ENCODE data around the gene CCSER1.
"Not testable (repeated sequence)": the region's sequence is repeated elsewhere in the genome, so short reads cannot be mapped to it uniquely, and the experiment has no call there.

Gene CCSER1

DNA sequence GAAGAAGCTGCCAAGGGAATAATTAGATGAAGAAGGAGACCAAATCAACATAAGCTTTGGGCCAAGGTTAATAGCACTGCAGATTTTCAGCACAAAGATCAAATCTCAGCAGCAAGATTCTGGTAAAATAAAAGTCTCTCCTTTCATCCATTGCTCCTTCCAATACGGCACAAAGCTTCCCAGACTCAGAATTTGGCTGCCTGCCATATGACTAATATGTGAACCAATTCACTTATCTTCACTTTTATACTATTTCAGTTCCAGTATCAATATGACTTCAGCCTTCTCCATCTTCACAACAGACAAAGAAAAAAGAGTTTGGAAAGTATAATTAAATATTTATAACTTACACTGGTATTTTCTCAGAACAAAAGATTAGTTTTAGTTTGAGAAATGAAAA lies 1198.3 kb downstream of the CCSER1 start:
- DNase-seq, result peak; percentile 26

DNA sequence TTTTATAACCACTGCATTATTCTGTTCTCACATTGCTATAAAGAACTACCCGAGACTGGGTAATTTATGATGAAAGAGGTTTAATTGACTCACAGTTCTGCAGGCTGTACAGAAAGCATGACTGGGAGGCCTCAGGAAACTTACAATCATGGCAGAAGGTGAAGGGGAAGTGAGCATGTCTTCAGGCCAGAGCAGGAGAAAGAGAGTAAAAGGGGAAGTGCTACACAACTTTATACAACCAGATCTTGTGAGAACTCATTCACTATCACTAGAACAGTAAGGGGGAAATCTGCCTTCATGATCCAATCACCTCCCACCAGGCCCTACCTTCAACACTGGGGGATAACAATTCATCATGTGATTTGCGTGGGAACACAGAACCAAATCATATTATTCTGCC lies 1199.0 kb downstream of the CCSER1 start:
- DNase-seq, result not testable (repeated sequence)

DNA sequence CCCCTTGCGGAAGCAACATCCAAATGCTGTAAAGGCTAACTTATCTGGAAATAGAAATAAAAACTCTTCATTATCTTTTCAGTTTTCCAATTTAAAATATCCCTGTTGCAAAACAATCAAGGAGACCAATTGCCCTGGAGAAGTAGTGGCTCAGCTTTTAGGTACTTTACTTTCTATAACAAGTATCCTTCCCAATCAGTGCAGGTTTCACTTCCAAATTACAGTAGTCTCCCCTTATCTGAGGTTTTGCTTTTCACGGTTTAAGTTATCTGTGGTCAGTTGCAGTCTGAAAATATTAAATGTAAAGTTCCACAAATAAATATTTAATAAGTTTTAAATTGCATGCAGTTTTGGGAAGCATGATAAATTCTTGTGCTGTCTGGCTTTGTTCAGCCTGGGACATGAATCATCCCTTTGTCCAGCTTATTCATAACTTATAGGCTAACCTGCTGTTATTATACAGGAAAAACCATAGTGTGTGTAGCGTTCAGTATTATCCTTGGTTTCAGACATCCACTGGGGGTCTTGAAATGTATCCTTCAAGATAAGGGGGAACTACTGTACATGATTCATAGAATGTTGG lies 1203.5 kb downstream of the CCSER1 start:
- no peak for DNase-seq

DNA sequence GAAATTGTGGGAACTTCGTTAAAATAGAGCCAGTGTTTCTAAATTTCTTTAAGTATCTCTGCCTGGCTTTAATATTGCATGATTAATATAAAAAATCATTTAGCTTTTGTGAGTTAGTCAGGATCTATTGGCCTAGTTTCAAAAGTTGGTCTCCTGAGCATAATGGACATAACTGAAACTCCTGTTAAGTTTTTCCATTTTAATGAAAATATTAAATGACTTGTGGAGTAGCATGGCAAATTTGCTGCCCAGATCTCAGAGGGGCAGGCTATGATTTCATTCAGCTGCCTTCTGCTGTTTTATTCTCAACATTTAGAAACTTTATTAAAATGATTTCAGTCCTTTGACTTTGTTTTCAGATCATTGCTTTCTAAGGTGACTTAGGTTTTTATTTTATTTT lies 1213.6 kb downstream of the CCSER1 start:
- DNase-seq, result no peak

DNA sequence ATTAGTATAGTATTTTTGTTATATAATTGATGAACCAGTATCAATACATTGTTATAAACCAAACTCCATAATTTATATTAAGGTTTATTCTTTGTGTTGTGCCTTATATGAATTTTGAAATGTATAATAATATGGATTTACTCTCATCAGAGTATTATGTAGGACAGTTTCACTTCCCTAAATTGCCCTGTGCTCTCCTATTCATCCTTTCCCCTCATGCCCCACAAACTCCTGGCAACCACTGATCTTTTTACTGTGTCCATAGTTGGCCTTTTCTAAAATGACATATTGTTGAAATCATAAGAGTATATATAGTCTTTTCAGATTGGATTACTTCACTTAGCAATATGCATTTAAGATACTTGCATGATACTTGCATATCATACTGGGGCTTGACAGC lies 1218.4 kb downstream of the CCSER1 start:
- DNase-seq, result no peak

DNA sequence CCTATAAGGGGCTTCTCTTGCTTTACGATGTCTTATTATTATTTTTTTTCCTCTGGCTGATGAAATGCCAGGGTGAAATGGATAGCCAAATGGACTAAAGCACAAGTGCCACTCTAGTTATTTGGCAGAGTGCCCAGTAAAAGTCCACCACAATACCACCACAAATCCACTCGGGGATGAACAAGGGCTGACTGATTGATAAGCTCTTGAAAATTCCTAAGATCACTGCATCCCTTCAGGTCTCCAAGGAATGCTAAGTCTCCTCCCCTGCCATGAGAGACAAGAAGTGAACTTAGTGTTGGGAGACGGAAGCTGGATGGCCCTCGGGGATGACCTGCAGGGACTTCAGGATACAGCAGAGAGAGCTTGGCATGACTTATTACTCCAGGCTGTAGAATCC lies 1229.3 kb downstream of the CCSER1 start:
- DNase-seq, result not testable (repeated sequence)

DNA sequence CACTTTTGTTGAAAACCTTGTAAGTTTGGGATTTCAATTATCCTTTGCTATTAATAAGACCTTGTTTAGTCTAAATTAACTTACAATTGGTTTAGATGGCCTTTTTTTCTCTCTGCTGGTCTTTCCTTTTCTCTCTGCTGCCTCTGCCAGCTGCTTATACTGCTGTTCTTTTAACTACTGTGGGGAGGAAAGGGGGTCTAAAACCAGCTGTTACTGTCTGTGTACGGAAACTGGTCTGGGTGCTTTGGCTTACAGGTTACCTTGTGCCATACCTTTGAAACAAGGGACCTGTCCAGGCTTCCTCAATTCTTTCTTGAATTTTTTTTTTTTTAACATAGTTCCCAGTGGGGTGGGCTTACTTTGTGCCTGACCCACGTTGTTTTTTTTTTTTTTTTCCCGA lies 1230.8 kb downstream of the CCSER1 start:
- peak; percentile 0 for DNase-seq

DNA sequence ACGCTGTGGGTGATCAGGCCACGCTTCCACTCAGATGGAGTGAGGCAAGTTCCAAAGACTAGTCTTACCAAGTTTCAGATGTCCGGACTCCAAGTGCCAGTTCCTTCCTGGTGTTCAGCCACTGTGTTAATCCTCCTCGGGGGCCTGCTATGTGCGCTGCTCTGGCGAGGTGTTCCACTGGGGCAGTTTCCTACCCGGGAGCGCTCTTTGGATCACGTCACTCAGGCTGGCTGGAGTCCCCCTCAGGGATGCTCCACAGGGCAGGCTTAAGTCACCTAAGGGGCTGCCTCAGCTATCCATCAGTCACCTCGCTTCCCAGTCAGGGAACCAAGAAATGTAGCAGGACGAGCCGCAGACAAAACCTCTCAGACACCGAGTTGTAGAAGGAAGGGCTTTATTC lies 1231.4 kb downstream of the CCSER1 start:
- DNase-seq, result not testable (repeated sequence)

DNA sequence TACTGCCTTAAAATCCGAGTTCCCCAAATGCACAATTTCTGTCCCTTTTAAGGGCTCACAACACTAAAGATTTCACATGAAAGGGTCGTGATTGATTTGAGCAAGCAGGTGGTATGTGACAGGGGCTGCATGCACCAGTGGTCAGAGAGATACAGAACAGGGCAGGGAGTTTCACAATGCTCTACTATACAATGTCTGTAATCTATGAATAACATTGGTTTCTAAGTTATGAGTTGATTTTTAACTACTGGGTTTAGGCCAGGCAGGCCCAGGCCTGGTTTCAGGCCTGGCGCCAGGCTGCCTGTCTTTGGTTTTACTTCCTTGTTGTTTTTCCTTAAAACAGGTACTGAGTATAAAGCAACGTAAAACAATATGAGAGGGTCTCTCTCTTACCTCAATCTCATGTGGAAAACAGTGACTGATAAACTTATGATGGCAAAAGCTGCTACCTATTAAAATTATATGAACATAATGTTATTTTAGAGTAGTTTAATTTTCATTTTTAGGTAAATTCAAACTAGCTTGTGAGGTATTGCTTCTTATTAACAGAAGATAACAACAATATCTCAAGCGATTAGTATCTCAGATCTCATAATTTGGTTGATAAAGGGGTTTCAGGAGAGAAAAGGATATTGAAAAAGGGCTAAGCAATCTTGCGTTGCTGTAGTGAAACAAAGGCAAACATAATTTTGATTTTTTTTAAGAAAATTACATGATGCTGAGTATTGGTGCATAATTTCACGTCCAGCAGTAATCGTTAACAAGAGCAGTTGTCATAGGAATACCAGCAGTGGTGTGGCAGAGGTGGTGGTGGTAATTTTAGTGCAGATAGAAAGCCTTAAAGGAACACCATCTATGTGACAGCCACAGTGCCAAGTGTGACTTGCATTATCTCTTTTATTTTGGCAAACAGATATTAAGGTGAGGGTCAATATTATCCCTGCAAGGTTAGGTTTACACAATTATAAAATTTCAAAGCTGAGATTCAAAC lies 1232.1 kb downstream of the CCSER1 start:
- DNase-seq, result no peak

DNA sequence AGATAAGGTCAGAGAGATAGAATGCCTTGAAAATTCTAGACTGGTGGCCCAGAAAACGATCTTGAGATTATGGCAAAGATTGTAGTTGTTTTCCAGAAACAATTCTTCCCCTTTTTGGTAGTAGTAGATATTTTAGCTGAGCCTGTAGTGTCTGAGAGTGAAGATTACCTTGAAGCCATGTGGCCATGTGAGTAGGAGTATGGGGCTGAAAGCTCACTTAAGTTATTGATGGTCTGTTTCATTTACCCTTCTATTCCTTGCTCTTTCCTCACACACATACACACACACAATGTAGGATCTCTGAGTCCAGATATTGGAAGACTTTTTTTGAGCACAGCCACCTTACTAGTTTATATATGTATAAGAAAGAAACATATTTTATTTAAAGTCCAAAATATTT lies 1234.9 kb downstream of the CCSER1 start:
- no peak for DNase-seq

DNA sequence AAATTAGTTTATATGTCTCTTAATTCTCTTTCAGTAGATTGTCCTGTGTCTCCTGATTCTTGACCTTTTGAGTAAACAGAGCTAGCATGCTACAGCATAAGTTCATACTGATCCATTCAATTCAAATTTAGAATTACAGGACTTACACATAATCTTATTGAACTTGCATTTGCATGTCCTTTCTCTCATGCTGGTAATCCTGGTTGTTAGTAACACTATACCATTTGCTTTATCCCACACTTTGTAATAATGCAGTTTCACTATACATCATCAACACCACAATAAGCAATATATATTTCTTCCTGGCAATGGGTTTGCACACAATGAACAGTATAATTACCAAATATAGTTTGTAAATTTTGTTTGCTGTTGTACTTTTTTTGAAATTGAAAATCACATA lies 1239.4 kb downstream of the CCSER1 start:
- DNase-seq, result no peak

DNA sequence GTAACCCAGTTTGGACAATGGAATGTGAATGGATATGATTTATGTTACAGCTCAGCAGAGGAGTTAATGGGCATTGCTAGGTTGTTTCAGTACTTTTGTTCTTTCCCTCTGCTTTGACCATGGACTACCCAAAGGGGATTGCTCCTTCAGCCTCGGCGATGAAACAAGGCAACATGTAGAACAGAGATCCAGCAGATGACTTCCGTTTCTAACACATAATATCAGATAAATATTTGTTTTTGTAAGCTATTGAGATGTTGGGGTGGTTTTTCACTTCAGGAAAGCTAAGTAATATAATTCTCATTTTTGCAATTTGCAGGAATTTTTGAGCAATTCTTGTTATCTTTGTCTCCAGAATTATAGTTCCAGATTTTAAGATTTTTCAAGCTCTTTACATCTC lies 1241.9 kb downstream of the CCSER1 start:
- no peak for DNase-seq

DNA sequence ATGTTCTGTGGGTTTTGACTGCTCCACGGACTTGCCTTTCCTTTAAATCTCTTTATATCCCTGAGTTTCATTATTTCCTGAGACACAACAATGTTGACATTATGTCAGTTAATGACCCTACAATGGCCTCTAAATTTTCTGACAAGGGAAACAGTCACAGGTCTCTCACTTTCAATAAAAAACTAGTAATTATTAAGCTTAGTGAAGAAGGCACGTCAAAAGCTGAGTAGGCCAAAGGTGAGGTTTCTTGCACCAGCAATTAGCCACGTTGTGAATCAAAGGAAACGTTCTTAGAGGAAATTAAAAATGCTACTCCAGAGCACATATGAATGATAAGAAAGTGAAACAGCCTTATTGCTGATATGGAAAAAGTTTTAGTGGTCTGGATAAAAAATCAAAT lies 1246.4 kb downstream of the CCSER1 start:
- DNase-seq, result no peak

DNA sequence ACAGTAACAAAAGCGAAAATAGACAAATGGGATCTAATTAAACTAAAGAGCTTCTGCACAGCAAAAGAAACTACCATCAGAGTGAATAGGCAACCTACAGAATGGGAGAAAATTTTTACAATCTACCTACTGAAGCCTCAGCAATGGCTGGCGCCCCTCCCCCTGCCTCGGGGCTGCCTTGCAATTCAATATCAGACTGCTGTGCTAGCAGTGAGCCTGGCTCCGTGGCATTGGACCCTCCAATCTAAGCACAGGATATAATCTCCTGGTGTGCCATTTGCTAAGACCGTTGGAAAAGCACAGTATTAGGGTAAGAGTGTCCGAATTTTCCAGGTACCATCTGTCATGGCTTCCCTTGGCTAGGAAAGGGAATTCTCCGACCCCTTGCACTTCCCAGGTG lies 1278.2 kb downstream of the CCSER1 start:
- not testable (repeated sequence) for DNase-seq

DNA sequence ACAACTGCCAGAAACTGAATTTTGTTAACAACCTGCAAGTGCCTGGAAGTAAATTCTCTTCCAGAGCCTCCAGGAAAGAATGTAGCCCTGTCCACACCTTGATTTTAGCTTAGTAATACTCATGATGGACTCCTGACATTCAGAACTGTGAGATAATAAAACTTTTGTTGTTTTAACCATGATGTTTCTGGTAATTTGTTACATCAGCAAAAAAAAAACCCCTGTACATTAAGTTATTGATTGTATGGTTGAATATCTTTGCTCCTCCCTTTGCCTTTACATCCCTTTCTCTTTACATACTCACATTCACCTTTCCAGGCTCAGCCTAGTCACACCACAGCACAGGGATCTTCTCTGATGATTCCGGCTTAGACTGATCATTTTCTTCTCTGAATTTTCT lies 1294.8 kb downstream of the CCSER1 start:
- no peak for DNase-seq

DNA sequence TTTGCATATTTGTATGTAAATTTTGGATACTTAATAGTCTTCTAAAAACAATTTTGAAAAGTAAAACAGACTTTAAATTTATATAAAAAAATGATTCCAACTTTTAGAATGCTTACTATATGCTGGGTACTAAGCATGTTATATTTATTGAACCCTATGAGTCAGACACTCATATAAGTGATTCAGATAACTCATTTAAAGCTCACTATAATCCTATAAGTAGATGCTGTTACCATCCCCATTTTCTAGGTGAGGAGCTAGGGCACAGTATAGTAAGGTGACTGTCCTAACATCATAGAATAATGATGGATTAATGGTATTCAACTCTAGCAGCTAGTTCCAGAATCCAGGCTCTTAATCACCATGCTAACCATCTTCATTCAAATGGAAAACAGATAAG lies 1299.5 kb downstream of the CCSER1 start:
- DNase-seq, result no peak

DNA sequence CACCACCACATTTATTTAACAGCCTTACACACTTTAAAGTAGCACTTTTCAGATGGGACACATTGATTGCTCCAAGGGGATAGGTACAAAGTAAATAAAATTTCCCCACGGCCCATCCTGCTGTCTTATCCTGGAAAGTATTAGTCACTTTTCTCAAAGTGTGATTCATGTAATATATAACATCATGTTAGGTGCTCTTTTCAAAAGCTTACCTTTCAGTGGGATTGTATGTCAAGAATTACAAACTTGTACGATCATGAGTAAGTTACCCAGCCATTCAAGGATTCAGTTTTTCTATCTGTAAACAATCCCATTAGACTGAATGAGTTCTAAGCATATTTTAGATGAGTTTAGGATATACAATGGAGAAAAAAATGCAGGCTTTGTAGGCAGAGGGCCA lies 1300.0 kb downstream of the CCSER1 start:
- DNase-seq, result no peak

DNA sequence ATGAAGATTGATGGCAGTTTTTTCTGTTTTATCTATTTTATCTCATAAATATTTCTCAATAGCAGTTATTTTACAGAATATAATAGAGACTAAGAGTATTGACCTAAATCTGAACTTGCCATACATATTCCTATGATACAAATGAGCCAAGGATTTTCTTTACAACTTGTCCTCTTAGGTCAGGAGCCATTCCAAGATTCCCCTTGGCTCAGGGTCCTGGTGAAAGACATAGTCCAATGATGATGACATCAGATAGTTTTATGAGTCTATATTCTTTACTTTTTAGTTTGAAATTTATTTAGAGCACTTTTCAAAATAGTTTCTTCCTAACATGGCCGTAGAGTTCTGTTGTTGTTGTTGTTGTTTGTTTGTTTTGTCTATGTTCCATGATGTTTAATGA lies 1307.4 kb downstream of the CCSER1 start:
- DNase-seq, result no peak

DNA sequence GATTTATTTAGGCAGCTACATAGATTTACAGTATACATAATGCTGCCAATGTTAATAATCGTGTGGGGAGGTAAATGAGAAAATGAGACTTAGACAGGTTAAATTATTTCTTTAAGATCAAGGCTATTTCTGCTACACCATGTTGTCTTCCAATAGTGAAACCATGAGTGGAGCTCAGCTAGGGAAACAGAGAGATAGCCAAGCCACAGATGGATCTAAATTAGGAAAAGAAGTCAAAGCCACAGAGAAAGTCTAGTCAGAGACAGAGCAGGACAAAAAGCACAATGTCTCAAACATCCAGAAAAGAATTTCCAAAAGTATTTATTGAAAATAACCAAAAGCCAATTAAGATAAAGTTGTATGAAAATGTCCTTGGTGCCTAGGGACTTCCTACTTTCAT lies 1309.4 kb downstream of the CCSER1 start:
- DNase-seq, result no peak

DNA sequence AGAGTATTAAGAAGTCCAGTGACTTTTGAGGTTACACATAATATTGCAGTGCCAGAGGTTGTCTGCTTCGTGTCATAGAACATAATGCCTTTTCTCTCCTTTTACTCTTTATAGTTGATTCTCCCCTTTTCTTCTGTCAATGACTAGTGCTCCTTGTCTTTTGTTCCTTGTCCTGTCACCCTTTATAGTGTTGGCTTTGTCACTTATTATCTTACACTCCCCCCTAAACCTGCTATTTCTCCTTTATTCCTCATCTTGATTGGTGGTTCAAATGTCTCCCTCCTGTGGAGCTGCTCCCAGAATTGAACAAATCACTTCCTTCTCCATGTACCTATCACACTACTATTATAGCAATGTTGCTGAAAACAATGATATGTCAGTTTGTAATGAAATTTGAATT lies 1320.0 kb downstream of the CCSER1 start:
- DNase-seq, result no peak

DNA sequence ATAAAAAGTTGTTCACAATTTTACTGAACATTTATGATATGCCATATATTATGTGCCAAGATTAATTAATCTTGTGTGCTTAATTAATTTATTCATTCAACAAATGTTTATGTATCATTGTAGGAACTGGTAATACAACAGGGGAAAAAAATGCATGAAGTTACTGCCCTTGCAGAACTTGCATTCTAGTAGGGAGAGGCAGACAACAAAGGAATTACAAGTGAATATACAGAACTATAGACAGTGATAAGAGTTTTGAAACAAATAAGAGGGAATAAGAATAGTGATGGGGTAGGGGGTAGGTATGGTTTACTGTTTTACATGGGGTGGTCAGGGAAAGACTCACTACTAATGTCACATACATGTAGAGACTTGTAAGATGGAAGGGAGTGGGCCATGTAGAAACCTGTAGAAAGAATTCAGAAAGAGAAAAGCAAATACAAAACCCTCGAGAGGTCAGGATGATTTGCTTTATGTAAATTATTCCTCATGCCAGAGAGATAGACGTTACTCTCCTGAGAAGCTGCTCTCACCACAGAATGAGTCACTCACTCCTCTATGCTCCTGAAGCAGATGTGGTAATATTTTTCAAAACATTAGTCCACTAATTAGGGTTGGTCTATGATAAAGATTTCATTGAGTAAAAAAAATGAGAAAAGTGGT lies 1321.6 kb downstream of the CCSER1 start:
- no peak for DNase-seq

DNA sequence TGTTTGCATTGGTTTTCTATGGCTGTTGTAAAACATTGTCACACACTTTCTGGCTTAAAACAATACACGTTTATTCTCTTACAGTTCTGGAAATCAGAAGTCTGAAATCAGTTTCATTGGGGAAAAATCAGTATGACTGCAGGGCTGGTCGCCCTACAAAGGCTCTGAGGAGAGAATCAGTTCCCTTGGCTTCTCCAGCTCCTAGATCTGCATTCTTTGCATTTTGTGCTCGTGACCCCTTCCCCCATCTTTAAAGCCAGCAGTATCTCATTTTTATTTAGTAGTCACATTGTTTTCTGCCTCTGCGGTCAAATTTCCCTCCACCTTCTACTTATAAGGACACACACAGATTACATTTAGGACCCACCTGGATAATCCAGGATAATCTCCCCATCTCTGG lies 1326.9 kb downstream of the CCSER1 start:
- DNase-seq, result no peak

DNA sequence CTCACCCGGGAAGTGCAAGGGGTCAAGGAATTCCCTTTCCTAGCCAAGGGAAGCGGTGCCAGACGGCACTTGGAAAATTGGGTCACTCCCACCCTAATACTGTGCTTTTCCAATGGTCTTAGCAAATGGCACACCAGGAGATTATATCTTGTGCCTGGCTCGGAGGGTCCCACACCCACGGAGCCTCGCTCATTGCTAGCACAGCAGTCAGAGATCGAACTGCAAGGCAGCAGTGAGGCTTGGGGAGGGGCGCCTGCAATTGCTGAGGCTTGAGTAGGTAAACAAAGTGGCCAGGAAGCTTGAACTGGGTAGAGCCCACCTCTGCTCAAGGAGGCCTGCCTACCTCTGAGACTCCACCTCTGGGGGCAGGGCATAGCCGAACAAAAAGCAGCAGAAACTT lies 1335.4 kb downstream of the CCSER1 start:
- not testable (repeated sequence) for DNase-seq

DNA sequence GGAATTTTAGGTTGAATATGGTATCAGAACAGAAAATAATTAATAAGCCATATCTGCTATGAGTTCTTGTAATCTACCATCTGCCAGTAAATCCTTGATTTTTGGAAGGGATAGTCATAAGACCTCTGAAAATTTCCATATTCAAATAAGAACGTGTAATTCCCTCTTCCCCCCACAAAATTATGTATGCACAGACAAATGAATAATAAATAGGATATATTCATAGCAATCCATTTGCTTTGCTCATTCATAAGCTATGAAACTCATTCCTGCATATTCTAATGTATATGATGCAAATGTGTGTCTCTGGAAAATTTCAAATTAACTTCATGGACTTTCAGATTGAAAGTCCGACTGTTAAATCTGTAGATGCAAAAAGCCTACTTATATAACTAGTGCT lies 1343.5 kb downstream of the CCSER1 start:
- no peak for DNase-seq
